Measurements from ENCODE around the gene OSBPL7. TPM values are rescaled to one million over a fixed set of nuclear protein-coding genes. Genes with fewer than 3 reads are reported as not detected.

OSBPL7 gene
- polyA plus RNA-seq, 12 donors = 6.9 to 18.8 (median 13.6) TPM; not detected in 1

- no peak for DNase-seq
Observed at GRCh38 chr17:47808036-47808829, 13.4 kb downstream of the OSBPL7 start.

- no peak for DNase-seq
Observed at GRCh38 chr17:47807421-47807820, 14.2 kb downstream of the OSBPL7 start.

GRCh38 chr17:47806913-47807255 is 14.7 kb downstream of the OSBPL7 start:
- DNase-seq = no peak

GRCh38 chr17:47806026-47806912 is 15.3 kb downstream of the OSBPL7 start:
- DNase-seq = no peak

- no peak for DNase-seq
Observed at GRCh38 chr17:47804461-47804860, 17.1 kb downstream of the OSBPL7 start.

- no peak for DNase-seq
Observed at GRCh38 chr17:47803751-47804150, 17.8 kb downstream of the OSBPL7 start.

GRCh38 chr17:47803201-47803600 is 18.4 kb downstream of the OSBPL7 start:
- no peak for DNase-seq

GRCh38 chr17:47802341-47803022 is 19.1 kb downstream of the OSBPL7 start:
- peak; percentile 16 for DNase-seq

GRCh38 chr17:47801906-47802305 is 19.7 kb downstream of the OSBPL7 start:
- DNase-seq = no peak

- no peak for DNase-seq
Observed at GRCh38 chr17:47801176-47801765, 20.3 kb downstream of the OSBPL7 start.

GRCh38 chr17:47800686-47801085 is 20.9 kb downstream of the OSBPL7 start:
- DNase-seq = no peak

- no peak for DNase-seq
Observed at GRCh38 chr17:47797797-47798196, 23.8 kb downstream of the OSBPL7 start.

GRCh38 chr17:47792979-47793378 is 28.6 kb downstream of the OSBPL7 start:
- no peak for DNase-seq

GRCh38 chr17:47792457-47792856 is 29.1 kb downstream of the OSBPL7 start:
- no peak for DNase-seq

- no peak for DNase-seq
Observed at GRCh38 chr17:47791025-47791424, 30.6 kb downstream of the OSBPL7 start.

- DNase-seq = peak; percentile 36
Observed at GRCh38 chr17:47789611-47790561, 31.7 kb downstream of the OSBPL7 start.

- peak; percentile 40 for DNase-seq
Observed at GRCh38 chr17:47785538-47786123, 36.0 kb downstream of the OSBPL7 start.

- DNase-seq = no peak
Observed at GRCh38 chr17:47781397-47781796, 40.2 kb downstream of the OSBPL7 start.

- DNase-seq = no peak
Observed at GRCh38 chr17:47778184-47778635, 43.4 kb downstream of the OSBPL7 start.

All from muscle of arm (tissue), 12 donors.